Endothelial cell of umbilical vein (primary cell): ENCODE results near the gene TLX3. TPM values are rescaled to one million over a fixed set of nuclear protein-coding genes. Genes with fewer than 3 reads are reported as not detected.

ENCODE experiments used
- BruUV-seq: library from RNA; stranded (reverse); fragments of 400-500 nt; replicated peaks from 2 replicates; lab custom pipeline; 2021; lab: Mats Ljungman, UMichigan
- CTCF ChIA-PET: fragments of 300-600, 350-600 bp; sonication (Branson Sonifier 250); formaldehyde crosslinking; loops from one replicate; lab custom pipeline; 2021; ENCODE audit warnings: antibody characterized with exemption, inconsistent platforms; lab: Charles Lee
- POLR2A ChIA-PET: fragments of 300-600, 350-600 bp; sonication (Branson Sonifier 250); formaldehyde crosslinking; loops from one replicate; lab custom pipeline; 2021; ENCODE audit warnings: antibody characterized with exemption, inconsistent platforms; lab: Charles Lee
- DNase-seq: peaks from one replicate; pipeline ENCODE4 v3.0.0-alpha.2; 2011; ENCODE audit warnings: low read depth, low spot score
- FAIRE-seq: peaks from 2 replicates; lab custom pipeline; 2011; peaks lifted over from hg19 to GRCh38; lab: Jason Lieb, UNC
- H2AFZ ChIP-seq: 2 replicates; pipeline ENCODE4 v1.6.0; 2012; ENCODE audit warnings: low read depth, low read length, control low read depth, inconsistent platforms
- H3K27ac ChIP-seq: 2 replicates; pipeline ENCODE4 v1.5.1; 2011; ENCODE audit warnings: low read depth, mild to moderate bottlenecking, control low read depth, low read length, moderate library complexity; ENCODE audit not compliant: insufficient read depth
- H3K27me3 ChIP-seq, 2 experiments: 2 replicates each; pipeline versions ENCODE4 v1.6.0 to v1.6.1; 2011; ENCODE audit warnings: low read length in 2 of 2, mixed read lengths in 1 of 2; ENCODE audit not compliant: control insufficient read depth in 2 of 2, insufficient read depth in 2 of 2
- H3K36me3 ChIP-seq, 2 experiments: 2 replicates in 1 of 2; 3 replicates in 1 of 2; pipeline ENCODE4 v1.5.1; 2011; ENCODE audit warnings: low read length in 2 of 2, mild to moderate bottlenecking in 1 of 2, moderate library complexity in 1 of 2; ENCODE audit not compliant: control insufficient read depth in 2 of 2, insufficient read depth in 2 of 2; ENCODE audit errors: extremely low read depth in 1 of 2
- H3K4me1 ChIP-seq: 3 replicates; pipeline ENCODE4 v1.5.1; 2011; ENCODE audit warnings: mild to moderate bottlenecking, low read length; ENCODE audit not compliant: control insufficient read depth, insufficient read depth; ENCODE audit errors: extremely low read depth
- H3K4me2 ChIP-seq: 2 replicates; pipeline ENCODE4 v1.6.1; 2011; ENCODE audit warnings: low read length, control low read depth, mixed read lengths; ENCODE audit not compliant: insufficient read depth
- H3K4me3 ChIP-seq, 3 experiments: fragments of 200-600 bp in 1 of 3; sonication (generic), shearing (Covaris generic) in 1 of 3; replicated peaks in 1 of 3; 2 replicates each; pipeline ENCODE4 v1.5.1; 2011 to 2016; ENCODE audit warnings: control low read depth in 3 of 3, low read length in 3 of 3, mild to moderate bottlenecking in 2 of 3, inconsistent platforms in 1 of 3, low read depth in 1 of 3, moderate library complexity in 1 of 3; ENCODE audit not compliant: insufficient read depth in 1 of 3
- H3K79me2 ChIP-seq: 2 replicates; pipeline ENCODE4 v1.6.0; 2012; ENCODE audit warnings: low read length, inconsistent platforms; ENCODE audit not compliant: control insufficient read depth, insufficient read depth
- H3K9ac ChIP-seq: replicated peaks from 2 replicates; pipeline ENCODE3; 2011; ENCODE audit warnings: low read length, control low read depth; ENCODE audit not compliant: insufficient read depth; ENCODE audit errors: extremely low read depth
- H3K9me1 ChIP-seq: replicated peaks from 3 replicates; pipeline ENCODE4 v1.6.0; 2011; ENCODE audit warnings: mild to moderate bottlenecking, low read length; ENCODE audit not compliant: control insufficient read depth, insufficient read depth; ENCODE audit errors: extremely low read depth
- H3K9me3 ChIP-seq: replicated peaks from 2 replicates; pipeline ENCODE4 v1.5.1; 2012; ENCODE audit warnings: low read length, inconsistent platforms; ENCODE audit not compliant: control insufficient read depth, insufficient read depth
- H4K20me1 ChIP-seq: replicated peaks from 2 replicates; pipeline ENCODE3; 2011; ENCODE audit warnings: mild to moderate bottlenecking, low read length; ENCODE audit not compliant: control insufficient read depth, insufficient read depth; ENCODE audit errors: extremely low read depth
- EZH2 ChIP-seq: IDR thresholded peaks from 2 replicates; pipeline ENCODE4 v1.6.1; 2012; ENCODE audit warnings: borderline replicate concordance, low read depth, mild to moderate bottlenecking, moderate library complexity, low read length, inconsistent platforms; ENCODE audit not compliant: severe bottlenecking
- FOS ChIP-seq: IDR thresholded peaks from 2 replicates; pipeline ENCODE4 v1.6.1; 2011; ENCODE audit warnings: mild to moderate bottlenecking, low read length, moderate library complexity, borderline replicate concordance; ENCODE audit not compliant: insufficient read depth
- MYC ChIP-seq: IDR thresholded peaks from one replicate; pipeline ENCODE4 v1.6.1; 2011; ENCODE audit warnings: mild to moderate bottlenecking, low read depth, low read length
- dilution Hi-C: fragments of 300-500 bp; cut with MboI; formaldehyde crosslinking; loops from one replicate; pipeline ENCODE4 v1.15.0; 2019; ENCODE audit warnings: low sequenced_read_pairs; ENCODE audit not compliant: extremely low pct_ligation_motif_present
- intact Hi-C: fragments of 100-400 bp; cut with micrococcal nuclease; formaldehyde crosslinking; loops from one replicate; pipeline ENCODE4 v1.10.0; 2022
- polyA plus RNA-seq, 4 experiments: library from polyadenylated mRNA; depleted of rRNA in 3 of 4; stranded (reverse) in 3 of 4; unstranded in 1 of 4; fragments of >200 nt; gene quantifications; 2 replicates each; pipeline versions ENCODE4 v1.2.1 to v1.2.3, GENCODE V29; 2011 to 2012; ENCODE audit warnings: missing spikeins in 1 of 4
- total RNA-seq: library from RNA; stranded (reverse); gene quantifications from 2 replicates; pipeline ENCODE4 v1.2.3, GENCODE V29; 2021

Gene TLX3
- total and polyA plus RNA-seq, 2 donors (not counting 3 experiments of a cell fraction or from before 2014, with no cell fraction given): not detected

DNA sequence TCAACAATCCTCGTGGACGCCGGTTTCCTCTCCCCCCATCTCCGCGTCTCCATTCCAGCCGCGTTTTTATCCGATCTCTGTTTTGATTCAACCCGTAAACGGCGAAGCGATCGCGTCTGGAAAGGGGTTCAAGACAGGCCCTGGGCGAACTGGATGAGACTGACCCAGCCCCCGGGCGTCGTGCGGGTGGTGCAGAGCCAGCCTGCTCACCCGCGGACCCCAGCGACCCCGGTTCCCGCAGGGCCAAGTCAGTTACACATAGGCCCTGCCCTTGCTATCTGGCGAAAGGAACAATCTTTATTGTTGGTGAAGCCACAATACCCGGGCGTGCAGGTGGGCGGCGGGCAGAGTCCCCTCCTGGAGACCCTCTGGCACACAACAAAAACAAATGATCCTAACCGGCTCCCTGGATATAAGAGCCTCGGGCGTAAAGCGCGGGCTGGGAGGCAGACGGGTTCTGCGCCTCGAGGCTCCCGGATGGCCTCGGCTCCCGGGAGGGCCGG, 1.8 kb downstream of the TLX3 start:
- Histone ChIP-seq H3K4me2 (no peak overlapping the region), H3K27me3 (peaks cover 86 to 98% of the 10 kb centered on the region in 2 experiments), H2AFZ (no peak overlapping the region), H4K20me1 (no peaks in the 10 kb centered on the region), H3K4me1 (peaks cover 2% of the 10 kb centered on the region), H3K9me3 (no peaks in the 10 kb centered on the region), H3K36me3 (no peaks in the 10 kb centered on the region), H3K9ac (no peak overlapping the region), H3K79me2 (no peaks in the 10 kb centered on the region), H3K4me3 (no peak overlapping the region), H3K27ac (no peak overlapping the region), H3K9me1 (no peaks in the 10 kb centered on the region)
- no TSS peak for BruUV-seq
- no peak for TF ChIP-seq MYC
- TF ChIP-seq EZH2: peak; percentile 76
- intact Hi-C loops: loop anchor here (10.0 kb wide), 1 partner anchor 446 kb away; the partner anchor contains the start of gene RANBP17
- peak; percentile 9 for DNase-seq
- POLR2A ChIA-PET: no interaction called here
- no peak for FAIRE-seq
- dilution Hi-C loops: no loop called here
- CTCF ChIA-PET: no interaction called here

DNA sequence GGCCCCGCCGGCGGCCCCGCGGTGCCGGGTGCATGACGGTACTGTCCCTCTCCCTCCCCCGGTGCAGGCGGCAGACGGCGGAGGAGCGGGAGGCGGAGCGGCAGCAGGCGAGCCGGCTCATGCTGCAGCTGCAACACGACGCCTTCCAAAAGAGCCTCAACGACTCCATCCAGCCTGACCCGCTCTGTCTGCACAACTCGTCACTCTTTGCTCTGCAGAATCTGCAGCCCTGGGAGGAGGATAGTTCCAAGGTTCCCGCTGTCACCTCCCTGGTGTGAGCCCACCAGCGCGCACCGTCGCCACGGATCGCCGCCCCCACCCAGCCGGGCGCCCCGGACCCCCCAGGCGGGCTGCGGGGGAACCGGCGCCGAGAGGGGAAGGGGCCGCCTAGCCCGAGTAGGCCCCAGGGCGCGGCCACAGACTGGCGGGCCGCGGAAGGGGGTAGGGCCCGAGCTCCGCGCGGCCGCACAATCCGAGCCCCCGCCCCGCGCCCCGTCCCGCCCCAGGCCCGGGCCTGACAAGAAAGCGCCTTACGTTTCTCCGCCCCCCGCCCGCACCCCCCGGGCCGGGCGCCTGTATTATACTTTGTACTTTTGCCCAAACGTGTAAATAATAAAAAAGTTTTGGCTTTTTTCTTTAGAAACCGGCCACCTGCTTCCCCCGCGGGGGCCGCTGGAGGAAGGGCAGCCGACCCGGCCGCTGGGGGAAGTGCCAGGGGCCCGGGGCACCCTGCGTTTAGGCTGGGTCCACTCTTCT, 2.5 kb downstream of the TLX3 start:
- CTCF ChIA-PET: no interaction called here
- FAIRE-seq (no peak), DNase-seq (peak; percentile 17)
- Histone ChIP-seq H3K36me3 (no peaks in the 10 kb centered on the region), H3K9me3 (no peaks in the 10 kb centered on the region), H3K9ac (no peak overlapping the region), H3K4me3 (no peak overlapping the region), H4K20me1 (no peaks in the 10 kb centered on the region), H3K4me2 (no peak overlapping the region), H3K9me1 (no peaks in the 10 kb centered on the region), H3K79me2 (no peaks in the 10 kb centered on the region), H3K27ac (no peak overlapping the region), H2AFZ (no peak overlapping the region), H3K4me1 (peaks cover 2% of the 10 kb centered on the region), H3K27me3 (peaks cover 84 to 98% of the 10 kb centered on the region in 2 experiments)
- intact Hi-C loops (loop anchor here (10.0 kb wide), 1 partner anchor 447 kb away; the partner anchor contains the start of gene RANBP17), dilution Hi-C loops (no loop called here)
- no peak for TF ChIP-seq FOS
- peak; percentile 75 for TF ChIP-seq EZH2
- no TSS peak for BruUV-seq
- POLR2A ChIA-PET: no interaction called here
